Common myeloid progenitor, CD34-positive (primary cell): Measurements from ENCODE around the gene GPRIN3.
"Not testable (repeated sequence)": the region's sequence is repeated elsewhere in the genome, so short reads cannot be mapped to it uniquely, and the experiment has no call there.

Experiments used
- CTCF ChIA-PET: fragments of 350-600 bp; sonication (Branson Sonifier 250); formaldehyde crosslinking; loops from one replicate; lab custom pipeline; 2021; ENCODE audit warnings: antibody characterized with exemption; lab: Charles Lee
- POLR2A ChIA-PET: fragments of 350-600 bp; sonication (Branson Sonifier 250); formaldehyde crosslinking; loops from one replicate; lab custom pipeline; 2021; ENCODE audit warnings: antibody characterized with exemption; lab: Charles Lee
- DNase-seq, 3 donors: peaks; one replicate each; pipeline versions ENCODE4 v3.0.0 to v3.0.0-alpha.2; 2013
- H3K27ac ChIP-seq, 2 experiments: 1 replicate in 1 of 2; 2 replicates in 1 of 2; pipeline ENCODE4 v1.7.0; 2013; ENCODE audit warnings: inconsistent platforms in 2 of 2, low read length in 2 of 2, mild to moderate bottlenecking in 2 of 2, low read depth in 1 of 2, moderate library complexity in 1 of 2; ENCODE audit not compliant: severe bottlenecking in 2 of 2, insufficient read depth in 1 of 2, poor library complexity in 1 of 2
- H3K27me3 ChIP-seq, 5 experiments: replicated peaks in 2 of 5; 1 replicate in 3 of 5; 2 replicates in 2 of 5; pipeline versions ENCODE4 v1.6.1 to v1.7.0; 2013; ENCODE audit warnings: low read length in 4 of 5, mild to moderate bottlenecking in 2 of 5, moderate library complexity in 2 of 5, inconsistent platforms in 1 of 5; ENCODE audit not compliant: insufficient read depth in 5 of 5, control insufficient read depth in 4 of 5
- H3K36me3 ChIP-seq, 4 experiments: 1 replicate in 2 of 4; 2 replicates in 2 of 4; pipeline versions ENCODE4 v1.6.1 to v1.7.0; 2013; ENCODE audit warnings: low read length in 3 of 4, control low read depth in 1 of 4, mild to moderate bottlenecking in 1 of 4; ENCODE audit not compliant: control insufficient read depth in 4 of 4, insufficient read depth in 4 of 4
- H3K4me1 ChIP-seq, 4 experiments: 1 replicate in 3 of 4; 2 replicates in 1 of 4; pipeline versions ENCODE4 v1.6.1 to v1.7.1; 2013; ENCODE audit warnings: low read length in 3 of 4, mild to moderate bottlenecking in 3 of 4, control low read depth in 1 of 4, inconsistent platforms in 1 of 4, moderate library complexity in 1 of 4; ENCODE audit not compliant: control insufficient read depth in 4 of 4, insufficient read depth in 4 of 4; ENCODE audit errors: control extremely low read depth in 1 of 4
- H3K4me3 ChIP-seq, 7 experiments: 1 replicate in 4 of 7; 2 replicates in 3 of 7; pipeline versions ENCODE4 v1.5.1 to v1.7.0; 2013; ENCODE audit warnings: mild to moderate bottlenecking in 7 of 7, low read length in 6 of 7, moderate library complexity in 6 of 7, inconsistent platforms in 2 of 7, low read depth in 2 of 7, control low read depth in 1 of 7; ENCODE audit not compliant: insufficient read depth in 4 of 7, control insufficient read depth in 1 of 7; ENCODE audit errors: extremely low read depth in 1 of 7
- H3K9me3 ChIP-seq, 5 experiments: 1 replicate in 4 of 5; 2 replicates in 1 of 5; pipeline versions ENCODE4 v1.6.1 to v1.7.1; 2013; ENCODE audit warnings: low read length in 4 of 5, mild to moderate bottlenecking in 2 of 5, inconsistent platforms in 1 of 5, low read depth in 1 of 5, moderate library complexity in 1 of 5; ENCODE audit not compliant: control insufficient read depth in 4 of 5, insufficient read depth in 2 of 5; ENCODE audit errors: control extremely low read depth in 1 of 5
- WGBS: methylation state at CpG from one replicate; pipeline ENCODE4 v1.1.5; 2013; ENCODE audit not compliant: insufficient coverage; 5-methylcytosine and 5-hydroxymethylcytosine counted together

The GPRIN3 gene

DNA sequence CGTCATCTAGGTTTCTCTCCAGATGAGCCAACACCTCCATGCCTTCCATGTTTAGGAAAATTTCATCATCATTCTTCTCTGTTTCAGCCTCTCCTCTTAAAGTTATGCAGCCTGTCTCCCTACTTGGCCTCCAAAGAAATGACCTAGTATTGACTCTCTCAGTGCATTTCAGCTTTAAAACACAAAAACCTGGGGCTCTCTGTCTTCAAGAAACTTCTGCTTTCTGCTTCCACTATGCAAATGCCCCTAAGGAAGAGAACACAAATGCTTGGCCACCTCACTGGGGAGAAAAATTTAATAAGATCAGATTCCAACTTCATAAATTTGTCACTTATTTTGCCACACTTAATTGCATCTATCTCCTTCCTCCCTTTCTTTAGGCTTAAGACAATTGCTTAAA is 93.3 kb downstream of the GPRIN3 start:
- Histone ChIP-seq H3K4me3 (no peak overlapping the region), H3K36me3 (no peaks in the 10 kb centered on the region), H3K4me1 (peaks cover 0 to 11% (median 1%) of the 10 kb centered on the region in 4 experiments), H3K27ac (no peak overlapping the region), H3K27me3 (no peaks in the 10 kb centered on the region), H3K9me3 (no peaks in the 10 kb centered on the region)
- CTCF ChIA-PET = no interaction called here
- no CpG with 5 or more reads among the region's 1 CpG for WGBS
- POLR2A ChIA-PET = no interaction called here
- DNase-seq = peak in 1 of 3 donors; percentile 2

DNA sequence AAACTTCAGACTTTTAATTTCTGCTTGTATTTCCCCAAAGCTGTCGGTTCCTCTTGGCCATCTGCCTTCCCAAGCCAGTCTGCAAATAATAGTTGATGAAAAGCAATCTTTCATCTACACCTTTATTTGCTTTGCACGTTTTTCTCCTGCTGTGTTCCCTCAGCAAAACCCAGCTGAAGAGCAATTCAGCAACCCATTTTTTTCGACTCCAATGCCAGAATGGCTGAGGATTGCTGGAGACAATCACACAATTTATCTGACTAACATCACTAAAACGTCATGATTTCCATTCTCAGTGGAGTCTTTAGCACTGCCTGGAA is 94.3 kb downstream of the GPRIN3 start:
- H3K4me3 ChIP-seq = no peak overlapping the region
- H3K36me3 ChIP-seq = no peaks in the 10 kb centered on the region
- no peaks in the 10 kb centered on the region for H3K27me3 ChIP-seq
- ChIA-PET CTCF (no interaction called here), POLR2A (interaction anchor here (0.5 kb wide), 1 partner anchor 35 kb away, joined by 3 read pairs; no protein-coding TSS in a partner anchor)
- H3K9me3 ChIP-seq = no peaks in the 10 kb centered on the region
- 78% methylated on average over 4 of the region's 4 CpGs for WGBS
- peaks cover 0 to 11% (median 1%) of the 10 kb centered on the region in 4 experiments for H3K4me1 ChIP-seq
- H3K27ac ChIP-seq = no peak overlapping the region
- no peak for DNase-seq

DNA sequence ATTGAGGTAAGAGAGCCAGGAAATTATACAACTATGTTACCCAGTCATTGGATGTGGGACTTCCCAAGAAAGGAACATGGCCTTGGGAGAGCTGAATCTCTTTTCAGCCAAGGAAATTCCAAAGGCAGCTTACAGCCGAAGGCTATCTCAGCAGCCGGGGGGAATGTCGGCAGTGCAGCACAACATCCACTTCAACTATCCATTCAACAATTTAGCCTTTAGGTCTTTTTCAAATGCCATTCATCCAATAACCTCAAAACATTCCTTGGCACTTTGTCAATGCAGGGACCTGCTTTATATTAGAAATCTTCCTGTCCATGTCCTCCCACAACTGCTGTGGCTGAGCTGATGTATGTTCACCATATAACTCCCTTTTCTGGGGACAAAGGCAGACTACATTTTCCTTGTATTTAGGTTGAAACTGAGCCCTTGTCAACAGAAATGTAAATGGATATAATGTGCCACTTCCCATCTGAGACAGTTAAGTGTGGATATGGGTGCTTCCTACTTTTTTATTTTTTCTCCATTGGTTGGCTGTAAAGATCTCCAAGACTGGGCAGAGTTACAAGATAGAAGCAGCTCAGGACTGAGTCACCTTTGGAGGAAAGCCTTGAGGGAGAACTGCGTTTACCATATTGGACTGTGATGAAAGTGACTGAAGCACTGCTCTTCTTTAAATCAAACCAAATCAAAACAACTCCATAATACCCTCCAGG is 94.8 kb downstream of the GPRIN3 start:
- no peak for DNase-seq
- H3K36me3 ChIP-seq = no peaks in the 10 kb centered on the region
- POLR2A ChIA-PET = interaction anchor here (0.5 kb wide), 1 partner anchor 36 kb away, joined by 3 read pairs; no protein-coding TSS in a partner anchor
- no peaks in the 10 kb centered on the region for H3K27me3 ChIP-seq
- WGBS = 98% methylated on average over 4 of the region's 4 CpGs
- H3K4me3 ChIP-seq = no peak overlapping the region
- no peak overlapping the region for H3K27ac ChIP-seq
- peaks cover 0 to 2% (median 0%) of the 10 kb centered on the region in 5 experiments for H3K9me3 ChIP-seq
- CTCF ChIA-PET = no interaction called here
- H3K4me1 ChIP-seq = peaks cover 0 to 11% (median 1%) of the 10 kb centered on the region in 4 experiments

DNA sequence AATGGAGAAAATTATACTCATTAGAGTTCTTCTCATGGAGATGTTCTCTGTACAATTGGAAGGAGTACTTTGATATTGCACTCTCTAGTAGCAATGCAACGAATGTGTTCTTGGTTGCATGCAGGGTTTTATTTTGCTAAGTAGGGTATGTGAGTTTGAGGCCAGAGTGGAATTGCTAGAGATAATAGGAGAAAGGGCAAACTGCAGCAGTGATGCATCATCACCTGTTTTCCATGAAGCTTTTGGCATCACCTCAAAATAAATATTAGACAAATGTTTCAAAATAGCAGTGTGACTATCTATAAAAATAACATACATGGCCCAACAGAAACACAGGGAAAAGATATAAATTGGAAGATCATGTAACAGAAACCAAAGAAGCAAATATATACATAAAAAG is 103.0 kb downstream of the GPRIN3 start:
- Histone ChIP-seq H3K36me3 (no peaks in the 10 kb centered on the region), H3K27me3 (no peaks in the 10 kb centered on the region), H3K4me3 (no peak overlapping the region), H3K4me1 (no peaks in the 10 kb centered on the region), H3K9me3 (peaks cover 0 to 2% (median 0%) of the 10 kb centered on the region in 5 experiments), H3K27ac (no peak overlapping the region)
- POLR2A ChIA-PET = no interaction called here
- WGBS = 100% methylated on average over 1 of the region's 1 CpG
- CTCF ChIA-PET = no interaction called here
- DNase-seq = no peak

DNA sequence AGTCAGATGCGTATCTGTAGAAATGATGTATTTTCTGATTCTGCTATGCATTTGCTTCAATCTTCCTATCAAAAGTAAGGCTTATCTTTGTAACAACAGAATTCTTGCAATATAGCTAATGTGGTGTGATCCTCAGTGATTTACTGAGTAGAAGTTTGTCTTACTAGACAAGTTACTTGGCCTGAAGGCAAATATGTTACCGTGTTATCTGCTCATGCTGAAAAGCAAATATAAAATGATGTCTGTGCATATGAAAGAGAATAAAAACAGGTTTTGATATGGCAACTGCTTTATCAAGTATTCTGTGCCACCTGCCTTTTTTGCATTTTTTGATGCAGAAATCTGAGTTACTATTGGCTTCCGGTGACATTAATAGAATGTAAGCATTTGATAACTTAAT is 103.7 kb downstream of the GPRIN3 start:
- whole genome bisulfite sequencing = 100% methylated on average over 1 of the region's 3 CpGs
- DNase-seq = no peak
- POLR2A ChIA-PET = no interaction called here
- peaks cover 0 to 2% (median 0%) of the 10 kb centered on the region in 5 experiments for H3K9me3 ChIP-seq
- CTCF ChIA-PET = no interaction called here
- H3K36me3 ChIP-seq = no peaks in the 10 kb centered on the region
- no peak overlapping the region for H3K4me3 ChIP-seq
- H3K27me3 ChIP-seq = no peaks in the 10 kb centered on the region
- no peaks in the 10 kb centered on the region for H3K4me1 ChIP-seq
- H3K27ac ChIP-seq = no peak overlapping the region

DNA sequence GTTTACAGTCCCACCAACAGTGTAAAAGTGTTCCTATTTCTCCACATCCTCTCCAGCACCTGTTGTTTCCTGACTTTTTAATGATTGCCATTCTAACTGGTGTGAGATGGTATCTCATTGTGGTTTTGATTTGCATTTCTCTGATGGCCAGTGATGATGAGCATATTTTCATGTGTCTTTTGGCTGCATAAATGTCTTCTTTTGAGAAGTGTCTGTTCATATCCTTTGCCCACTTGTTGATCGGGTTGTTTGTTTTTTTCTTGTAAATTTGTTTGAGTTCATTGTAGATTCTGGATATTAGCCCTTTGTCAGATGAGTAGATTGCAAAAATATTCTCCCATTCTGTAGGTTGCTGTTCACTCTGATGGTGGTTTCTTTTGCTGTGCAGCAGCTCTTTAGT is 108.2 kb downstream of the GPRIN3 start:
- CTCF ChIA-PET, H3K4me1 ChIP-seq, POLR2A ChIA-PET: not testable (repeated sequence)

DNA sequence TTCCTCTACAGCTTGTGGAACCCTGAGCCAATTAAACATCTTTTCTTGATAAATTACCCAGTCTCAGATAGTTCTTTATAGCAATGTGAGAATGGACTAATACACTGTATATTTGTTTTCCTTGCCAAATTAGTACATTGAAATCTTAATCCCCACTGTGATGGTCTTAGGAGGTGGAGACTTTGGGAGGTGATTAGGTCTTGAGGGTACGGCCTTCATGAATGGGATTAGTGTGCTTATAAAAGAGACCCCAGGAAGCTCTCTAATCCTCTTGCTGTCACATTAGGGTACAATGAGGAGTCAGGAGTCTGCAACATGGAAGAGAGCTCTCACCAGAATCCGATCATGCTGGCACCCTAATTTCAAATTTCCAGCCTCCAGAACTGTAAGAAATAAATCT is 109.7 kb downstream of the GPRIN3 start:
- Histone ChIP-seq H3K4me1 (no peaks in the 10 kb centered on the region), H3K27ac (no peak overlapping the region), H3K36me3 (no peaks in the 10 kb centered on the region), H3K4me3 (no peak overlapping the region), H3K9me3 (no peaks in the 10 kb centered on the region), H3K27me3 (no peaks in the 10 kb centered on the region)
- CTCF ChIA-PET = no interaction called here
- 100% methylated on average over 1 of the region's 2 CpGs for WGBS
- POLR2A ChIA-PET = no interaction called here
- no peak for DNase-seq

More for the DNA sequence above, 108.2 kb downstream of the GPRIN3 start:
- not testable (repeated sequence) for H3K36me3 ChIP-seq, H3K27ac ChIP-seq, H3K4me3 ChIP-seq, H3K27me3 ChIP-seq, H3K9me3 ChIP-seq, DNase-seq
- no CpG with 5 or more reads among the region's 1 CpG for WGBS
